ENCODE data around the gene MMP23B.

DNA sequence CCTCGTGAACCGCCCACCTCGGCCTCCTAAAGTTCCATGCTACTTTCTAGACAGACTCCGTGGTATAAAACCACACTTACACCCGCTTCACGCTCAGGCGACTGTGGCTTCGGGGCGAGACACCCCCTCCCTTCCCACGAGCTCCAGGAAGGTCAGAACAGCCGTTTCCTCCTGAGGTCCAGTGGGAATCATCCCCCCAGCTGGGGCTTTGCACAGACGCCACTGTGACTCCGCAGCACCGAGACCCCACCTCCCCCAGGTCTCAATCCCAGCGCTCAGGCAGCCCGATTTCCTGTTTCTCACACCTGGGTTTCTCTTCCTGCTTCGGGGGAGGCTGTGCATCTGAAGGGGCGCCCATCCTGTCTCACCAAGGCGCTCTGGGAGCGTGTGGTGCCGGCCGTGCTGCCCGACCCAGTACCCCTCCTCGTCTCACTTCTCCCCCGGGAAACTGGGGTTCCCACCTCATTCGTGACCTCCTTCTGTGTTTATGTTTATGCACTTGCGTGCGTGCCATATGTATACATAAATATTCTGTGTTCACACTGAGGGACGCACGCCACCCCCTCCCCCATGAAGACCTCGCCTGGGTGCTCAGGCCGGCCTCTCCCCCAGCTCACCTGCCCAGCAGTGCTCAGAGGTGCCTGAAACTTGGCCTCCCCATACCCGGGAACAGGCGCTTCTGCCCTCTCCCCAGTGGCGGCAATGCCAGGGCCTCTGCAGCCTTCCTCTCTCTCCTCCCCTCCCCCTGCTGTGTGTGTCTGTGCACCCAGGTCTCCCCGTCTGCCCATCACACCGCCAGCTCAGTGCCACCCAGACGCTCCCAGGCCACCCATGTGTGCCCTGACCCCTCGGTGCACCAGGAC lies 46.0 kb downstream of the MMP23B start:
- TF ChIP-seq, protein P1, sequence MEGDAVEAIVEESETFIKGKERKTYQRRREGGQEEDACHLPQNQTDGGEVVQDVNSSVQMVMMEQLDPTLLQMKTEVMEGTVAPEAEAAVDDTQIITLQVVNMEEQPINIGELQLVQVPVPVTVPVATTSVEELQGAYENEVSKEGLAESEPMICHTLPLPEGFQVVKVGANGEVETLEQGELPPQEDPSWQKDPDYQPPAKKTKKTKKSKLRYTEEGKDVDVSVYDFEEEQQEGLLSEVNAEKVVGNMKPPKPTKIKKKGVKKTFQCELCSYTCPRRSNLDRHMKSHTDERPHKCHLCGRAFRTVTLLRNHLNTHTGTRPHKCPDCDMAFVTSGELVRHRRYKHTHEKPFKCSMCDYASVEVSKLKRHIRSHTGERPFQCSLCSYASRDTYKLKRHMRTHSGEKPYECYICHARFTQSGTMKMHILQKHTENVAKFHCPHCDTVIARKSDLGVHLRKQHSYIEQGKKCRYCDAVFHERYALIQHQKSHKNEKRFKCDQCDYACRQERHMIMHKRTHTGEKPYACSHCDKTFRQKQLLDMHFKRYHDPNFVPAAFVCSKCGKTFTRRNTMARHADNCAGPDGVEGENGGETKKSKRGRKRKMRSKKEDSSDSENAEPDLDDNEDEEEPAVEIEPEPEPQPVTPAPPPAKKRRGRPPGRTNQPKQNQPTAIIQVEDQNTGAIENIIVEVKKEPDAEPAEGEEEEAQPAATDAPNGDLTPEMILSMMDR (IDR thresholded peaks at IDR 0.05), result no peak
- no peak for TF ChIP-seq POLR2A (IDR thresholded peaks at IDR 0.05)
